Stimulated activated naive B cell treated with anti-CD40 and anti-IgM and Interleukin-4, amounts not matched to agents 10 μg/mL and 1 μg/mL and 100 μg/mL, for 72 hours (primary cell): ENCODE data around the gene PIGR.

Source experiments
- ATAC-seq, 2 donors: fragments of 150-1000 bp; cut with Tn5 transposase; replicated peaks; 2 replicates each; pipeline ENCODE4 v1.10.0; 2021; ENCODE audit warnings: moderate library complexity in 1 of 2
- DNase-seq: peaks from one replicate; pipeline ENCODE4 v3.0.0; 2021
- H3K27ac Mint-ChIP-seq: one replicate; pipeline ENCODE4 v1.8.0; 2022; ENCODE audit warnings: mild to moderate bottlenecking, mixed read lengths
- H3K27me3 Mint-ChIP-seq, 2 donors: one replicate each; pipeline ENCODE4 v1.8.0; 2022; ENCODE audit warnings: mixed read lengths in 2 of 2
- H3K36me3 Mint-ChIP-seq, 2 donors: one replicate each; pipeline ENCODE4 v1.8.0; 2022; ENCODE audit warnings: mixed read lengths in 2 of 2, mild to moderate bottlenecking in 1 of 2
- H3K4me1 Mint-ChIP-seq, 2 donors: one replicate each; pipeline ENCODE4 v1.8.0; 2022; ENCODE audit warnings: mixed read lengths in 2 of 2, mild to moderate bottlenecking in 1 of 2
- H3K4me3 Mint-ChIP-seq, 2 donors: one replicate each; pipeline ENCODE4 v1.8.0; 2022; ENCODE audit warnings: mild to moderate bottlenecking in 2 of 2, mixed read lengths in 2 of 2, moderate library complexity in 1 of 2
- H3K9me3 Mint-ChIP-seq, 2 donors: one replicate each; pipeline ENCODE4 v1.8.0; 2022; ENCODE audit warnings: mixed read lengths in 2 of 2, mild to moderate bottlenecking in 1 of 2

Gene PIGR, protein sequence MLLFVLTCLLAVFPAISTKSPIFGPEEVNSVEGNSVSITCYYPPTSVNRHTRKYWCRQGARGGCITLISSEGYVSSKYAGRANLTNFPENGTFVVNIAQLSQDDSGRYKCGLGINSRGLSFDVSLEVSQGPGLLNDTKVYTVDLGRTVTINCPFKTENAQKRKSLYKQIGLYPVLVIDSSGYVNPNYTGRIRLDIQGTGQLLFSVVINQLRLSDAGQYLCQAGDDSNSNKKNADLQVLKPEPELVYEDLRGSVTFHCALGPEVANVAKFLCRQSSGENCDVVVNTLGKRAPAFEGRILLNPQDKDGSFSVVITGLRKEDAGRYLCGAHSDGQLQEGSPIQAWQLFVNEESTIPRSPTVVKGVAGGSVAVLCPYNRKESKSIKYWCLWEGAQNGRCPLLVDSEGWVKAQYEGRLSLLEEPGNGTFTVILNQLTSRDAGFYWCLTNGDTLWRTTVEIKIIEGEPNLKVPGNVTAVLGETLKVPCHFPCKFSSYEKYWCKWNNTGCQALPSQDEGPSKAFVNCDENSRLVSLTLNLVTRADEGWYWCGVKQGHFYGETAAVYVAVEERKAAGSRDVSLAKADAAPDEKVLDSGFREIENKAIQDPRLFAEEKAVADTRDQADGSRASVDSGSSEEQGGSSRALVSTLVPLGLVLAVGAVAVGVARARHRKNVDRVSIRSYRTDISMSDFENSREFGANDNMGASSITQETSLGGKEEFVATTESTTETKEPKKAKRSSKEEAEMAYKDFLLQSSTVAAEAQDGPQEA

DNA sequence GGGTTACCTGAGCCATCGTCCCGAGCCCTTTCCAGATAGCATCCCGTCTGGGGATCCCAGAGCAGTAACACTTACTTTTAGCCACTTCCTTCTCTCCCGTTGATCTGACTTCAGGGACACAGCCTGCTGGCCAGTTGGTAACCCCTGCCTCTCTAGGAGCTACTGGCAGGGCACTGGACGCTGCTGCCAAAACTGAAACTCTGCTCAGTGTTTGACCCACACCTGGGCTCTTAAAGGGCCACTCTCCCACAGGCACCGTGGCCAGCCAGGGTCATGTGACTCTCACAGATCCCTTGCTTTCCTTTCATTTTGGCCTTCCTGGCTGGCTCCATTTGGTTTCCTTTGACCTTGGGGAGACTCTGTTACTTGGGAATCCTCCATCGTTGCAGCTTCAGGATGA, at the start of gene PIGR:
PIGR (minus strand) TSS at position 206 of the 400 bp plus-strand sequence. CDS start 5,935 bp downstream, outside the sequence.
- peaks cover 0 to 4% of the 10 kb centered on the region in 2 donors for H3K36me3 Mint-ChIP-seq
- no peak within 1 kb of the TSS for H3K27ac Mint-ChIP-seq
- H3K9me3 Mint-ChIP-seq: peaks cover 1 to 5% of the 10 kb centered on the region in 2 donors
- ATAC-seq (no peak), DNase-seq (no peak)
- peaks cover 7 to 21% of the 10 kb centered on the region in 2 donors for H3K27me3 Mint-ChIP-seq
- H3K4me1 Mint-ChIP-seq: peaks cover 12 to 13% of the 10 kb centered on the region in 2 donors
- no peak within 1 kb of the TSS for H3K4me3 Mint-ChIP-seq

DNA sequence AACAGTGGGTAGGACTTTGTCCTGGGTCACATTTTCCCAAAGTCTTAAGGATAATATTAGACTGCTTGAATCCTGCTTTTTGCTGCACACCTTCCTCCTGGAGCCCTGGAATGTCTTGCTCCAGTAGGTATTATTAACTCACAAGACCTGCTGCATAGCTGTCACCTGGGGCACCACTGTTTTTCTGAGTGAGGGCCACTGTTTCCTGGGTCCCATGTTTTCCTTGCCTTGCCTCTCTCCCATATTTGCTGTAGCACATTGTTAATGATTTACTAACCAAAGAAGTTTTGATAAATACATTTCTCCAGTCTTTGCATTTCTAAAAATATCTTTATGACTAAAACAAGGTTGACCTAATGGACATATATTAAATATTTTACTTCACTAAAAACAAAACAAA, 46.5 kb upstream of the PIGR start:
- DNase-seq (no peak), ATAC-seq (no peak)
- Mint-ChIP-seq H3K27ac (no peak overlapping the region), H3K4me3 (no peak overlapping the region), H3K4me1 (no peaks in the 10 kb centered on the region), H3K36me3 (no peaks in the 10 kb centered on the region), H3K9me3 (no peaks in the 10 kb centered on the region), H3K27me3 (peaks cover 20 to 24% of the 10 kb centered on the region in 2 donors)

DNA sequence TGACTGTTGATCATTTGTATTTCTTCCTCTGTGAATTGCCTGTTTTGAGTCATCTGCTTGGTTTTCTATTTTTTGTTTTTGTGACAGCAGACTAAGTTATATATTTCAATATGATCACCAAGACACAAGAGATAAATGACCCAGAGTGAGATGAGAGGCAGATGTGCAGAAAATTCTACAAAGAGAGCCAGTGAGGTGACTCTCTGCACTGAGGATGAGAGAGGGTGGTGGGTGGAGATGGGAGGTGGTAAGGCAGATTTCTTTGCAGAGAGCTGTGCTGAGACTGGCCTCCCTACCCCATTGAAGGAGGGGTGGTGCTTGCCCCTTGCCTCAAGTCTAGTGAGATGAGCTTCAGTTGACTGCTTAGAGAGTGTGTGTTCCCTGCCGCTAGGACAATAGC, 41.6 kb upstream of the PIGR start:
- ATAC-seq: no peak
- no peak for DNase-seq
- no peak overlapping the region for H3K4me3 Mint-ChIP-seq
- no peaks in the 10 kb centered on the region for H3K9me3 Mint-ChIP-seq
- H3K4me1 Mint-ChIP-seq: no peaks in the 10 kb centered on the region
- H3K27me3 Mint-ChIP-seq: peaks cover 38 to 40% of the 10 kb centered on the region in 2 donors
- no peak overlapping the region for H3K27ac Mint-ChIP-seq
- no peaks in the 10 kb centered on the region for H3K36me3 Mint-ChIP-seq

DNA sequence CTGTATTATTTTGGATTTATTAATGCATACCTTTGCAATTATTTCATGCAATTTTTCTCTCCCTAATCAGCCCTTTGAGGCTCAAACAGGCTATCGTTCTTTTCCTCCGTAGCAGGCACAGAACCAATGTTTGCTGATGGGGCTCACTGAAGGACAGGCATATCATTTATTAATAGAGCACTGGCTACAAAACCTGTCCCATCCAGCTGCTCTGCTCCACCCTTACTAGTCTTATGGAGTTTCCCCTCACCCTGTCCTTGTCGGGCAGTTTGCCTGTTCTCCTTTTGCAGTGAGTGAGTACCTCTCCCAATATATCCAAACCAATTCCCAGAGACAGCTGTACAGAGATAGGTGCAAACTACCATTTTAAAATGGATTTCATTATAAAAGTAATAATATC, 40.6 kb upstream of the PIGR start:
- Mint-ChIP-seq H3K9me3 (no peaks in the 10 kb centered on the region), H3K27me3 (peaks cover 32 to 33% of the 10 kb centered on the region in 2 donors), H3K36me3 (no peaks in the 10 kb centered on the region), H3K4me3 (no peak overlapping the region), H3K27ac (no peak overlapping the region), H3K4me1 (no peaks in the 10 kb centered on the region)
- no peak for DNase-seq
- no peak for ATAC-seq

DNA sequence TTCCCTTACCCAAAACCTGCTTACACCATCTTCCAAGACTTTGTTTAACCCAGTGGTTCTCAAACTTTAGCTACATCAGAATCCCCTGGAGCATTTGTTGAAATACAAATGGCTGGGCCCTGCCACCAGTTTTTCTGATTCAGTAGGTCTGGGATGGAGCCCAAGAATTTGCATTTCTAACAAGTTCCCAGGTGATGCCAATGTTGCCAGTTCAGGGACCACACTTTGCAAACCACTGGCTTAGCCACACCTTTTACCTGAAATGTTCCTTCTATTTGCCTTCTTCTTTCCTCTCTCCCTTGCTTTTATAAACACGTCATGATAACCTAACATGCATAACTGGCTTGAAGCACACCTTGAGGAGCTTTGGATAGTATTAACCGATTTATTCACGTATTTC, 40.1 kb upstream of the PIGR start:
- Mint-ChIP-seq H3K9me3 (no peaks in the 10 kb centered on the region), H3K27ac (no peak overlapping the region), H3K4me1 (no peaks in the 10 kb centered on the region), H3K4me3 (no peak overlapping the region), H3K27me3 (peaks cover 28 to 32% of the 10 kb centered on the region in 2 donors), H3K36me3 (no peaks in the 10 kb centered on the region)
- no peak for ATAC-seq
- DNase-seq: no peak

DNA sequence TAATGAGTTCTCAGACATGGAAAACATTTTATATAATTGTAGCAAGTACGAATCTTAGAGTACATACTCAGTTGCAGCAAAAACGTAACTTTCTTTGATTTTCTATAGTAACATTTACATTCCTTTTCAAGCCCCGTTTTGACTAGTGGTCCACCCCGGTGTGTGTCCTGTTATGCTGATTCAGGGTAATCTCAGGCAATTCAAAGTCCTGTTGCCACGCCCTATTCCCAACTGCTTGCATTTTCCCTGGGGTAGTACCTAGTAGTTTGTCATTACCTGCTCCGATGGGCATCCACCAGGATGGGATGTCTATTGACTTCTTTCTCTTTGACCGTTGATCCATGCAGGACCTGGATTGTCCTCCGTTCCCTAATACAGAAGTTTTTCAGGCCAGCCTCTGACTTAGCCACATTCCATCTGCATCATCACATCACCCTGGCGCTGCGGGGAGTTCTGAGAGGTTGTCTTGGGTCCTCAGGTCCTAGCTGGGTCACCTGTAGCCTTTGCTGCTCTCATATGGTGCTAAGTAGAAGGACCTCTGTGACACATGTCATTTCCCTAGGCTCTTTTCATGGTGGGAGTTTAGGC, 39.0 kb upstream of the PIGR start:
- Mint-ChIP-seq H3K4me3 (no peak overlapping the region), H3K36me3 (no peaks in the 10 kb centered on the region), H3K9me3 (no peaks in the 10 kb centered on the region), H3K27ac (no peak overlapping the region), H3K27me3 (peaks cover 27 to 30% of the 10 kb centered on the region in 2 donors), H3K4me1 (no peaks in the 10 kb centered on the region)
- DNase-seq (no peak), ATAC-seq (no peak)

DNA sequence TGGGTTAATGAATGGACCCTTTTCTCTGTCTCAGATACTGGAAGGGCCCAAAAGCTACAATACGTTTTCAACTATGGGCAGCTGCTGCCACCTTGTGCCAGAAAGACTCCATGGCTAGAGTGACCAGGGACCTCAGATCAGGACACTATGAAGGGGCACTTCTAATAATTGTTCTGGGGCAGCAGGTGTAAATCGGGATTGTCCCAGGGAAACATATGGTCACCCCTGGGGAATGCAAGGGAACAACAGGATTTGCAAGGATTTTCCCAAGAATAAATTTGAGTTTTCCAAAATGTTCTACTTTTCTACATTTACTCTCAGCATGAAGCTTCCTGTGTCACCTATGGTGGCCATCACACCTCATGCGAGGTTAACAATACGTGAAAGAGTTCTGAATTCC, 36.0 kb upstream of the PIGR start:
- ATAC-seq (peak; percentile 90 to 98), DNase-seq (peak; percentile 42)
- Mint-ChIP-seq H3K27ac (no peak overlapping the region), H3K36me3 (no peaks in the 10 kb centered on the region), H3K4me1 (peaks cover 3 to 11% of the 10 kb centered on the region in 2 donors), H3K27me3 (peaks cover 16 to 22% of the 10 kb centered on the region in 2 donors), H3K4me3 (no peak overlapping the region), H3K9me3 (no peaks in the 10 kb centered on the region)

DNA sequence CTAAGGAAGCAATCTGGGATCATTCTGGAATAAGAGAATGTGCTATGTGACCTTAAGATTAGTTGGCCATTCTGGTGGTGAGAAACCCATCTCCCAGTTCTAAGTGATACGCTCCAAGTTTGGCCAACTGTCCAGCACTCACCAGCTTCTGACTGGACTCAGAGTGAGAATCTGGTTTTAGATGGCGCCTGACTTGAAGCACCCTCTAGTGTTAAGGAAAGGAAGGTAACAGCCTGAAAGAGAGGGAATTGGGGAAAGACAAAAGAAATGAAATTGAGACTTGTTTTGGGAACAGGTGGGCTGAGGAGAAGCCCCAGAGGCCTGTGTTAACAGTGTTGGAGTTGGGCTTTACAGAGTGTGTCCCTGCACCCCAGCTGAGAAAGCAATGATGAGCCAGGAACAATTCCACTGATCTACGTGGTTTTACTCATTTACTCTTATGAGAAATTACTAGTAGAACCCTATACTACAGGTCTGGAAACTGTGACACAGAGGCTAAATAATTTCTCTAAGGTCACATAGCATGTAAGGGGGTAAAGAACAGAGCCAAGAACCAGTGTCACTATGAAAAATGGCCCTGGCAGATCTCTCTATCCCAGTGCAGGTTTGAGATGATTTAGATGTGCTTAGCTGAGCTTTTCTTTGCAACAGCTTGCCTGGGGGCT, 33.2 kb upstream of the PIGR start:
- peaks cover 3 to 11% of the 10 kb centered on the region in 2 donors for H3K4me1 Mint-ChIP-seq
- no peaks in the 10 kb centered on the region for H3K36me3 Mint-ChIP-seq
- no peak overlapping the region for H3K4me3 Mint-ChIP-seq
- DNase-seq: no peak
- no peaks in the 10 kb centered on the region for H3K9me3 Mint-ChIP-seq
- peaks cover 0 to 10% of the 10 kb centered on the region in 2 donors for H3K27me3 Mint-ChIP-seq
- no peak overlapping the region for H3K27ac Mint-ChIP-seq
- ATAC-seq: peak; percentile 27 to 39

DNA sequence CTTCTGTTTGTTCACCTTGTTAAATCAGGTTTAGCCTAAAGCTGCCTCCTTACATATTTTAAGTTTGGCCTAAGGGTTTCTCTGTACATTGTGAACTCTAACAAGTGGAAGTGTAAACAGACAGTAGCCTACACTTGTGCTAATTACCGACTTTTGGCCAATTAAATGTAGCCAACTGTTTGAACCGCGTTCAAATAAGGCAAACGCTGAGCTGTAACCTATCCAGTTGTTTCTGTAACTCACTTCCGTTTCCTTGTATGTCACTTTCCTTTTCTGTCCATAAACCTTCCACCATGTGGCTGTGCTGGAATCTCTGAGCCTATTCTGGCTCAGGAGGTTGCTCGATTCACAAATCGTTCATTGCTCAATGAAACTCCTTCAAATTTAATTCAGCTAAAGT, 32.0 kb upstream of the PIGR start:
- Mint-ChIP-seq H3K27ac (no peak overlapping the region), H3K4me1 (peaks cover 3 to 11% of the 10 kb centered on the region in 2 donors), H3K36me3 (no peaks in the 10 kb centered on the region), H3K9me3 (no peaks in the 10 kb centered on the region), H3K27me3 (peaks cover 0 to 5% of the 10 kb centered on the region in 2 donors), H3K4me3 (no peak overlapping the region)
- ATAC-seq: no peak
- no peak for DNase-seq

DNA sequence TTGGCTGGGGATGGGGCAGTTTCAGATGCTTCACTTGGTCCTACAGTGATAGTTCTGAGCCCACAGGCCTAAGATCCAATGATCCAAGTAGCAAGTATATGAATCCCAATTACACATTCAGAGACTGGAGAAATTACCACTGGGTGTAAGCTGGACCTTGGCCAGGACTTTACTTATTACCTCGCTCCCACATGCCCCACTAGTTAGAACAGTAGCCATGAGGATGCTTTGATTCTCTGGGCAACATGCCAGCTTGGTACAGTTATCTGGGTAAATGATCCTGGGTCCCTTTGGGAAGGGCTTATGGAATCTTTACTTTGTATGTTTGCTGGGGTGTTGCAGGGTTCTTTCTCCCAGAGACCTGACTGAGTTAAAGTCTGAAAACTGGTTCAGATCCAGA, 29.0 kb upstream of the PIGR start:
- Mint-ChIP-seq H3K27me3 (peaks cover 0 to 9% of the 10 kb centered on the region in 2 donors), H3K9me3 (no peaks in the 10 kb centered on the region), H3K36me3 (no peaks in the 10 kb centered on the region), H3K4me3 (no peak overlapping the region), H3K27ac (no peak overlapping the region), H3K4me1 (peaks cover 16 to 24% of the 10 kb centered on the region in 2 donors)
- ATAC-seq: no peak
- DNase-seq: no peak

DNA sequence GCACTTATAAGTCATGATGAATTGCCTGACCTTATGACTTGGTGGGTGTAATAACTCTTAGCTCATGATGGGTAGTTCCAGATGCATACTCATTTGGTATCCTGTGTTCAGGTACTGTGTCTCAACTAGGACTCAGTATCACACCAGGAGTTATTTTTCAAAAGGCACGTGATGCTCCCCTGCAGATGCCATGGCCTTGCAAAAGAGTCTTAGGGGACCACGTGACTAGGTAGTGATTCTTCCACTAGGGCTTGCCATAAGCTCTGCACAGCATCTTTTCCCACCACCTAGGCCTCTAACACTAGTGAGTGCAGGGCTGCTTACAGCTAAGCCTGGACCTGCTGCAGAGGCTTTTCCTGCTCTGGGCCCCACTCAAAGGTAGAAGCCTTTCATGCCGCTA, 27.9 kb upstream of the PIGR start:
- no peaks in the 10 kb centered on the region for H3K36me3 Mint-ChIP-seq
- no peak overlapping the region for H3K27ac Mint-ChIP-seq
- DNase-seq (no peak), ATAC-seq (no peak)
- H3K9me3 Mint-ChIP-seq: no peaks in the 10 kb centered on the region
- H3K4me1 Mint-ChIP-seq: peaks cover 13 to 22% of the 10 kb centered on the region in 2 donors
- no peak overlapping the region for H3K4me3 Mint-ChIP-seq
- peaks cover 0 to 16% of the 10 kb centered on the region in 2 donors for H3K27me3 Mint-ChIP-seq

DNA sequence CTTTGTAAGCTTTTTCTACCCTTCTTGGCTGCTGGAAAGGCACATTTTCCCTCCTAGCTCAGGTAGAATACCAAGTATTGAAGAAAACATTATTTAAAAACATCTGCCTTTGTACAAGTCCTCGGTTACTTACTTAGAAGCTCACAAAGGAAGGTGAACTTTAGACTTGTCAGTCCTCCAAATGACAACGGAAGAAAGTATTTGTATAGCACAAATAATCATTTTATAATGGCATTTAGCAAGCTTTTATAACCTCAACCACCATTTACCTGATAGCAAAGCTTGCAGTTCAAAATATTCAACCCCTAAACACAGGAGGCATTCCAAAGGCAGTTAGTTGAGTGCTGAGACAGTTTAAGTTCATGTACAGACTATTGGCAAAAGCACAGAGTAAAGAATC, 26.5 kb upstream of the PIGR start:
- H3K27me3 Mint-ChIP-seq: peaks cover 0 to 23% of the 10 kb centered on the region in 2 donors
- DNase-seq: no peak
- no peak for ATAC-seq
- H3K36me3 Mint-ChIP-seq: no peaks in the 10 kb centered on the region
- H3K4me3 Mint-ChIP-seq: no peak overlapping the region
- no peak overlapping the region for H3K27ac Mint-ChIP-seq
- peaks cover 19 to 32% of the 10 kb centered on the region in 2 donors for H3K4me1 Mint-ChIP-seq
- no peaks in the 10 kb centered on the region for H3K9me3 Mint-ChIP-seq

DNA sequence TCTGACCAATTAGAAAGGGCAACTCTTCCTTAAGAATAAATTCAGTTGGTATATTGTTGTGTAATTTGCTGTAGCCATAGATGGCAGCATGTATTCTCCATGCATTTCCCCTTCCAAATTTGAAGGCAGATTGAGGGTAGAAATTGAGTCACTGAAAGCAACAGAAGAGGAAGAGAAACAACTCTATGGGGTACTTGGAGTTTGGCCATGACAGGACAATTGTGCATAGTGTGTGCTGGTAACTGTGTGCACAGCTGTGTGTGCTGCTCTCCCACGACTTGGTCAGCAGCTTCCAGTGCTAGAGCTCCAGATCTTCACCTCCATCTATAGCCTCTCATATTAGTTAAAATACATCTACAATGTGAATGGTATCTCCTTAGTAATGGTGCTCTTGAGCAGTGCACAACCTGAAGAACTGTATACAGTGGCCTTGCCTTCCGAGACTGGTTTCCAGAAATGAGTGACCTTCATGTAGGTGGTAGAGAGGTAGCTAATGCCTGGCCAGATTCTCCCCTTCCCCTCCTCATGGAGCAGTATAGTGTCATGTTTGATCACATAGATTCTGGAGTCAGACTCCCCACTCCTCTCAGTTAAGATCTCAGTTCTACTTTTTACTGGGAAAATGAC, 24.9 kb upstream of the PIGR start:
- Mint-ChIP-seq H3K27ac (peak overlapping the region; percentile 53), H3K9me3 (no peaks in the 10 kb centered on the region), H3K36me3 (no peaks in the 10 kb centered on the region), H3K4me3 (no peak overlapping the region), H3K27me3 (peaks cover 0 to 23% of the 10 kb centered on the region in 2 donors), H3K4me1 (peaks cover 24 to 42% of the 10 kb centered on the region in 2 donors)
- ATAC-seq (peak; percentile 86 to 87), DNase-seq (no peak)

DNA sequence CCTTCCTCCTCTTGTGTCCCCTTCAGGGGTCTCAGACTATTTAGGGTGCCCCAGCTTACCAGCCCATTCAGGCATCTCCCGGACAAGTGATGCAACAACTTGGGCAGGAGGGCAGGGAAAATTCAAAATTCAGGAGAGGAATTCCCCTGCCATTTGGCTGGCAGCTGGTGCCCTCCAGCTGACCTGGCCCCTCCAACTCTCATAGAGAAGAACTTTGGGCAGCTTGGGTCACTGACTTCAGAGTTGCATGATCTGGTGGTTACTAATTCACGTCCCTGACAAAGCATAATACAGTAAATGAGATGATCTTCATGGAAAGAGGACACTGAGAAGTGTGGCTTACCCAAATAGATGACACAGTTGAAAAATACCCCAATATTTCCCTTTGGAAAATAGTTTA, 24.2 kb upstream of the PIGR start, which contains the start of gene FCAMR:
FCAMR (minus strand) TSS at position 15 of the 400 bp plus-strand sequence. CDS start 335 bp downstream, outside the sequence.
- peak within 1 kb of the TSS; percentile 53 for H3K27ac Mint-ChIP-seq
- H3K27me3 Mint-ChIP-seq: peaks cover 0 to 23% of the 10 kb centered on the region in 2 donors
- H3K9me3 Mint-ChIP-seq: no peaks in the 10 kb centered on the region
- peaks cover 24 to 42% of the 10 kb centered on the region in 2 donors for H3K4me1 Mint-ChIP-seq
- no peak within 1 kb of the TSS for H3K4me3 Mint-ChIP-seq
- no peaks in the 10 kb centered on the region for H3K36me3 Mint-ChIP-seq
- no peak for DNase-seq
- no peak for ATAC-seq
